ENCODE results near the gene CCDC9B. TPM values are rescaled to one million over a fixed set of nuclear protein-coding genes. Genes with fewer than 3 reads are reported as not detected.

Gene CCDC9B
- total RNA-seq, 2 donors from 2014 or later: 1.6 to 2.8 TPM

DNA sequence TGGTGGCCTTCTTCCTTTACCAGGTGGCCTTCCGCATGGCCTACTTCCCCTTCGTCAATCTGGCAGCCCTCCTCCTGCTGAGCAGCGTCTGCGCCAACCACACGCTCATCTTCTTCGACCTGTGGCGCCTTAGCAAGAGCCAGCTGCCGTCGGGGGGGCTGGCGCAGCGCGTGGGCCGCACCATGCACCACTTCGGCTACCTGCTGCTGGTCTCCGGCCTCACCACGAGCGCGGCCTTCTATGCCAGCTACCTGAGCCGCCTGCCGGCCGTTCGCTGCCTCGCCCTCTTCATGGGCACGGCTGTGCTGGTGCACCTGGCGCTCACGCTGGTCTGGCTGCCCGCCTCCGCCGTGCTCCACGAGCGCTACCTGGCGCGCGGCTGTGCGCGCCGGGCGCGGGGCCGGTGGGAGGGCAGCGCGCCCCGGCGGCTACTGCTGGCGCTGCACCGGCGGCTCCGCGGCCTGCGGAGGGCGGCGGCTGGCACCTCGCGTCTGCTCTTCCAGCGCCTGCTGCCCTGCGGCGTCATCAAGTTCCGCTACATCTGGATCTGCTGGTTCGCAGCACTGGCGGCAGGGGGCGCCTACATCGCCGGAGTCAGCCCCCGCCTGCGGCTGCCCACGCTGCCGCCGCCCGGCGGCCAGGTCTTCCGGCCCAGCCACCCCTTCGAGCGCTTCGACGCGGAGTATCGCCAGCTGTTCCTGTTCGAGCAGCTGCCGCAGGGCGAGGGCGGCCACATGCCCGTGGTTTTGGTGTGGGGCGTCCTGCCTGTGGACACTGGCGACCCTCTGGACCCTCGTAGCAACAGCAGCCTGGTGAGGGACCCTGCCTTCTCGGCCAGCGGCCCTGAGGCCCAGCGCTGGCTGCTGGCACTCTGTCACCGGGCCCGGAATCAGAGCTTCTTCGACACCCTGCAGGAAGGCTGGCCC, 27.2 kb upstream of the CCDC9B start:
- DNase-seq (ENCODE audit: low spot score in 2 of 2) (peak; percentile 87 to 90), ATAC-seq (peak; percentile 95 to 96)
- peak overlapping the region; percentile 44 to 50 for H3K27ac Mint-ChIP-seq
- H3K36me3 Mint-ChIP-seq: peaks cover 0 to 6% of the 10 kb centered on the region in 2 donors
- no peaks in the 10 kb centered on the region for H3K9me3 Mint-ChIP-seq

DNA sequence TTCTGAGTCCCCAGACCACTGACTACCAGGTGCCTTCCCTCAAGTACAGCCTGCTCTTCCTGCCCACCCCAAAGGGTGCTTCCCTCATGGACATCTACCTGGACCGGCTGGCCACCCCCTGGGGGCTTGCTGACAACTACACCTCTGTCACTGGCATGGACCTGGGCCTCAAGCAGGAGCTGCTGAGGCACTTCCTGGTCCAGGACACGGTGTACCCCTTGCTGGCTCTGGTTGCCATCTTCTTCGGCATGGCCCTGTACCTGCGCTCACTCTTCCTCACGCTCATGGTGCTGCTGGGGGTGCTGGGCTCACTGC, 26.6 kb upstream of the CCDC9B start:
- DNase-seq (ENCODE audit: low spot score in 2 of 2) (peak in 1 of 2 donors; percentile 21), ATAC-seq (no peak)
- H3K9me3 Mint-ChIP-seq: no peaks in the 10 kb centered on the region
- peak overlapping the region in 1 of 2 donors; percentile 50 for H3K27ac Mint-ChIP-seq
- H3K36me3 Mint-ChIP-seq: peaks cover 0 to 6% of the 10 kb centered on the region in 2 donors

DNA sequence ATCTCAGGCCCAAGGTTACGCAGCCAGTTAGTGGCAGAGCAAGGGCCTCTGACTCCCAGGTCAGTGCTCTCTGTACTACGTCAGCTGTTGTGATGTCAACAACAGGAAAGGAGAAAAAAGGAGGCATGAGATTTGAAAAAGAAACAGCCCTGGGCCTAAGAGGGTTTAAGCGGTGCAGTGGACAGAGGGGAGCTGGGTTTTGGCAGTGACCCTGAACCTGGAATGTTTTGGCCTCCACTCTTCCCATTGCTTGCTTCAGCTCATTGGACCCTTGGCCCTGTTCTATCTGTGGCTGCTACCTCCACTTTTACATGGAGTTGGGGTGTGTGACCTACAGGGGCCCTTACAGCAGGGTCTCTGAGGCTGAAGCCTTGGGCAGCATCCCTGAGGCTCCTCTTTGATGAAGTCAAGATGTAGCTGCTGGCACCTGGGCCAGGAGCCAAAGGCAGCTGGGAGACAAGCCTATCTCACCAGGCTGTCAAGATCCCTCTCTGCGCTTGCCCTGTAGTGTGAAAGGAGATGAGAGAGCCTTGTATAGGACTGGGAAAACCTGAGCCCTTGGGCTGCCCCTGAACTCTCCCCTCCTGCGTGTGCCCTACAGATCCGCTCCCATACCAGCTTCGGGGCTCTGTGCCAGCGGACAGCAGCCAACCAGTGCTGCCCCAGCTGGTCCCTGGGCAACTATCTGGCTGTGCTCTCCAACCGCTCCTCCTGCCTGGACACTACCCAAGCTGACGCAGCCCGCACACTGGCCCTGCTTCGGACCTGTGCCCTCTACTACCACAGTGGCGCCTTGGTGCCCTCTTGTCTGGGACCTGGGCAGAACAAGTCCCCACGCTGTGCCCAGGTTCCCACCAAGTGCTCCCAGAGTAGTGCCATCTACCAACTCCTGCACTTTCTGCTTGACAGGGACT, 26.0 kb upstream of the CCDC9B start:
- H3K9me3 Mint-ChIP-seq: no peaks in the 10 kb centered on the region
- DNase-seq (ENCODE audit: low spot score in 2 of 2) (no peak), ATAC-seq (no peak)
- peak overlapping the region in 1 of 2 donors; percentile 50 for H3K27ac Mint-ChIP-seq
- H3K36me3 Mint-ChIP-seq: peaks cover 0 to 6% of the 10 kb centered on the region in 2 donors

DNA sequence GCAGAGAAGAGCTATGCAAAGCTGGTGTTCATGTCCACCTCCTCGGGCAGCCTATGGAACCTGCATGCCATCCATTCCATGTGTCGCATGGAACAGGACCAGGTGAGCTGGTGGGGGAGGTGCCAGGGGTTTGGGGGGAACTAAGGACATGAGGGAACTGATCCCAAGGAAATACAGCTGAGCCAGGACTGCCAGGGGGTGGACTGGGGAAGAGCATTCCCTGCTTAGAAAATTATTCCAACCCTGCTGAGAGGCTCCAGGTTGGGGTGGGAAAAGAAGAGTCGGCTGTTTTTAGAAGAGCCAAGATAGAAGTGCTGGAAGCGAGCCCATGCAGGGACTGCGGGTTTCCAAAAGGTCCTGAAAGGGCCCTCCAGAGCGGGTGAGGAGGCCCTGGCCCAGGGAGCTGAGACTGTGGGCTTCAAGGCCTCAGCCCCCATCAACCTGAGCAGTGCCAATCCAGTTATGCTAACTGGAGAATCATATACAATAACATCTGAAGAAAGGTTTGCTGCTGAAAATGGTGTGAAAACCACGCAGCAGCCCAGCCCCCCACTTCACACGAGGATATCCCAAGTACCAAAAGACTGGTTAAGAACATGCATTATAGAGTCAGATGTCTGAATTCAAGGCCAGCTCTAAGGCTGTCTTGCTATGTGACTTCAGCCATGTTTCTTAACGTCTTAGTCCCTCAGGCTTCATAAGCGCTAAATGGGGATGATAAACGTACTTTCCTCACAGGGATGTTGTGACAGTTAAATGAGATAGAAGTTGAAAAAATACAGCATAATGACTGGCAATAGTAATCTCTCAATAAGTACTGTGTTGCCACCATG, 25.1 kb upstream of the CCDC9B start:
- Mint-ChIP-seq H3K27ac (no peak overlapping the region), H3K36me3 (peaks cover 0 to 6% of the 10 kb centered on the region in 2 donors), H3K9me3 (no peaks in the 10 kb centered on the region)
- ATAC-seq (no peak), DNase-seq (ENCODE audit: low spot score in 2 of 2) (no peak)

DNA sequence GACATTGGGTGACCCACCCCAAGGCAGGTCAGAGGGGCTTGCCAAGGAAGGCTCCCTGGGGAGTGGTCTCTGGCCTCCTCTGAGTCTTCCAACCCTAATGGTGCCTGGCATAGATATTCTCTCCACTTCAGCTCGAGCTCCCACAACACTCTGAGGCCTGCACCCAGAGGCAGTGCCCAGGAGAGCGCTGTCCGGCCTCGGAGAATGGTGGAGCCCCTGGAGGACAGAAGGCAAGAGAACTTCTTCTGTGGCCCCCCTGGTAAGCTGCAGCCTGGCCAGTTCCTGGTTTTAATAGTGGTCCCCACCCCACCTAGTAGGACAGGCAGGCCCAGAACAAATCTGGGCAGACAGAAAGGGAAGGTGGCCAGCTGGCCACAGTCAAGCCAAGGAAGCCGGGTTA, 24.3 kb upstream of the CCDC9B start:
- ATAC-seq: no peak
- H3K27ac Mint-ChIP-seq: no peak overlapping the region

DNA sequence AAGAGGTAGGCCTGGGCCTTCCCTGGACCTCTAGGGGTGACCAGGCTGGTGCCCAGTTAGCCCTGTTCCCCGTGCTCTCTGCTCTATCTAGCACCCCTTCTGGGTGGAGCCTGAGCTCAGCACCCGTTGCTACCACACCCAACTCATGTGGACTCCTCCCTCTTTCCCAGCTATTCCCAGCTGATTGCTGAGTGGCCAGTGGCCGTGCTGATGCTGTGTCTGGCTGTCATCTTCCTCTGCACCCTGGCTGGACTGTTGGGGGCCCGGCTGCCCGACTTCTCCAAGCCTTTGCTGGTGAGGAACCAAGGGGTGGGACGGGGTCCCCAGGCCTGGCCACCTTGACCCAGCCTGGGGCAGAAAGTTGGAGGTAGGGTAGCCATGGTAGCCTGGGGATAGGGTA, 23.5 kb upstream of the CCDC9B start:
- H3K9me3 Mint-ChIP-seq: no peaks in the 10 kb centered on the region
- no peak for ATAC-seq
- no peak overlapping the region for H3K27ac Mint-ChIP-seq
- DNase-seq (ENCODE audit: low spot score in 2 of 2): no peak
- H3K36me3 Mint-ChIP-seq: peaks cover 0 to 6% of the 10 kb centered on the region in 2 donors

More for the DNA sequence above, 24.3 kb upstream of the CCDC9B start:
- Mint-ChIP-seq H3K9me3 (no peaks in the 10 kb centered on the region), H3K36me3 (peaks cover 0 to 6% of the 10 kb centered on the region in 2 donors)
- DNase-seq (ENCODE audit: low spot score in 2 of 2): no peak

DNA sequence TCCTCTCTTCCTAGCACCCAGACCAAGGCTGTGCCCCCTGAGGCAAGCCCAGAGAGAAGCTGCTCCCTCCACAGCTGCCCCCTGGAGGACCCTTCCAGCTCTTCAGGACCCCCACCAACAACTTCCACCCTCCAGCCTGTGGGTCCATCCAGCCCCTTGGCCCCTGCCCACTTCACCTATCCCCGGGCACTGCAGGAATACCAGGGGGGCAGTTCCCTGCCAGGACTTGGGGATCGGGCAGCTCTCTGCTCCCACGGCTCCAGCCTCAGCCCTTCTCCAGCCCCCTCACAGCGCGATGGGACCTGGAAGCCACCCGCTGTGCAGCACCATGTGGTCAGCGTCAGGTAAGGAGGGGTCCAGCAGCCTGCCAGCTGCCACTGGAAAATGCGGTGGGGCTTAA, 22.9 kb upstream of the CCDC9B start:
- ATAC-seq (no peak), DNase-seq (ENCODE audit: low spot score in 2 of 2) (no peak)
- peak overlapping the region; percentile 14 to 15 for H3K27ac Mint-ChIP-seq
- H3K9me3 Mint-ChIP-seq: no peaks in the 10 kb centered on the region
- peaks cover 0 to 6% of the 10 kb centered on the region in 2 donors for H3K36me3 Mint-ChIP-seq

DNA sequence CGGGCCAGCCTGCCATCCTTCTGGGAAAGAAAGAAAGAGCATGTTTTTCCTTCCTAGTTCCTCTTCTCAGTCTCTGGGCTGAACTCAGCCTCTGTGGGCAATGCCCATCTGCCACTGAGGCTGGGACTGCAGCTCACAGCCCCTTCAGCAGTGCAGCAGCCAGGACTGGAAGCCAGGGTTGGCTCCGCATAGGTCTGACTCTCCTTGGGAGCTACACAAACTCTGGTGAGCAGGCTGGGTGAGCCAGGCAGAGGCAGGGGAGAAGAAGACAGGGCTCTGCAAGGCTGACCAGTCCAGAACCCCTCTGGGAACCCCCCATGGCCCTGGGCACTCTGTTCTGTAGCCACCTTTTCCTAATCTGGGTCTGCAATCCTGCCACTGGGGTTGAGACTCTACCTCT, 20.9 kb upstream of the CCDC9B start:
- no peak overlapping the region for H3K27ac Mint-ChIP-seq
- no peaks in the 10 kb centered on the region for H3K36me3 Mint-ChIP-seq
- ATAC-seq (no peak), DNase-seq (ENCODE audit: low spot score in 2 of 2) (no peak)
- H3K9me3 Mint-ChIP-seq: no peaks in the 10 kb centered on the region

DNA sequence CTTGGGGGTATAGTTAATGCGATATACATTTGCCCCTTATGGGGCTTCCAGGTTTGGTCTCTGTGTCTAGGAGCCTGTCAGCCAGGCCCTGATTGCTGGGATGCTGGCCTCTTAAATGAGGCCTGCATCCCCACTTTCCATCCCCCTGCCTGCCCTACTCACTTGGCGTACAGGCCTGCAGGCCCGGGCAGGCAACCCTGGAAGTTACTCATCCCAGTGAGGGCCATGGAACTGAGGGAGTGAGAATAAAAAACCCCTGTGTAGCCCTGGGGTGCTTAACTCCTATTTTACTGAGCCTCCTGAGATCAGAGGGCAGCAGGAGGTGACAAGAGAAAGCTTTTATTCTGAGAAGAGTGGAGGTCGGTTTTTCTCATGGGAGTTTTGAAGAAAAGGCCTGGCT, 19.3 kb upstream of the CCDC9B start:
- Mint-ChIP-seq H3K27ac (no peak overlapping the region), H3K9me3 (no peaks in the 10 kb centered on the region), H3K36me3 (no peaks in the 10 kb centered on the region)
- ATAC-seq: no peak
- no peak for DNase-seq (ENCODE audit: low spot score in 2 of 2)

DNA sequence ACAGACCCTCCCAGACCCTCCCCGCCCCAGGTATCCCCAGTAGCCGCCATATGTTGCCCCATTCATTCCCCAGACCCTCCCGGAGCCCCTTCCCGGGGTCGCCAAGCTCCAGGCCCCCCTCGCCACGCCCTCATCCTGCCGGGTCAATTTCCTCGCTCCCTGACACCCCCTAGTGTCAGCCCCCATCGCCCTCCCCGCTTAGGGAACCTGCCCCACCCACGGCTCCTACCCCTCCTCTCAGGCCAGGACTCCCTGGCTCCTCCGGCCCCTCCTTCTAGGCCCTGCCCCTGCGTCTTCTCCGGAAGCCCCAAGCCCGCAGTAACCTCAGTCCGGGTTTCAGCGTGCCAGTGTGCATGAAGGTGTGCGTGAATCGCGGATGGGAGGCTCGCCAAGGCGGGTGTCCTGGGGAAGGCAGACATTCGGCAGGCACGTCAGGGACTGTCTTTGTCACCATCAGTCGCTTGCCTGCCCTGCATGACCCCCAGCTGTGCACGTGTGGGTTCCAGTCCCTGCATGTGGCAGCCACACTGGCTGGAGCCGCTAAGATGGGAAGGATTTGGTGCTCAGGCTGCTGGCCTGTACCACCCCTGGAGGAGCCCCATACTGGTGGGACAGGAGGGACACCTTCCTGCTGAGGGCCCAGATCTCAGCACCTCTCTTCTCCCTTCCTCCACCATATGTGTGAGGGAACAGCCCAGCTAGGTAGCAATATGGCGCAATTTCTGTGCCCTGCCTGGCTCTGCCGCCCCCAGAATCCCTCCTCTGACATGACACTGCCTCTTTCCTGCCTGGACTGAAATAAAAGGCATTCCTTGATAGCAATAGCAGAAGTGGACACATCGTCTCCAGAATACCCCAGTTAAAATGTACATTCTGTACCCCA, 18.0 kb upstream of the CCDC9B start:
- H3K36me3 Mint-ChIP-seq: no peaks in the 10 kb centered on the region
- ATAC-seq (peak; percentile 41 to 53), DNase-seq (ENCODE audit: low spot score in 2 of 2) (no peak)
- H3K9me3 Mint-ChIP-seq: no peaks in the 10 kb centered on the region
- H3K27ac Mint-ChIP-seq: no peak overlapping the region

DNA sequence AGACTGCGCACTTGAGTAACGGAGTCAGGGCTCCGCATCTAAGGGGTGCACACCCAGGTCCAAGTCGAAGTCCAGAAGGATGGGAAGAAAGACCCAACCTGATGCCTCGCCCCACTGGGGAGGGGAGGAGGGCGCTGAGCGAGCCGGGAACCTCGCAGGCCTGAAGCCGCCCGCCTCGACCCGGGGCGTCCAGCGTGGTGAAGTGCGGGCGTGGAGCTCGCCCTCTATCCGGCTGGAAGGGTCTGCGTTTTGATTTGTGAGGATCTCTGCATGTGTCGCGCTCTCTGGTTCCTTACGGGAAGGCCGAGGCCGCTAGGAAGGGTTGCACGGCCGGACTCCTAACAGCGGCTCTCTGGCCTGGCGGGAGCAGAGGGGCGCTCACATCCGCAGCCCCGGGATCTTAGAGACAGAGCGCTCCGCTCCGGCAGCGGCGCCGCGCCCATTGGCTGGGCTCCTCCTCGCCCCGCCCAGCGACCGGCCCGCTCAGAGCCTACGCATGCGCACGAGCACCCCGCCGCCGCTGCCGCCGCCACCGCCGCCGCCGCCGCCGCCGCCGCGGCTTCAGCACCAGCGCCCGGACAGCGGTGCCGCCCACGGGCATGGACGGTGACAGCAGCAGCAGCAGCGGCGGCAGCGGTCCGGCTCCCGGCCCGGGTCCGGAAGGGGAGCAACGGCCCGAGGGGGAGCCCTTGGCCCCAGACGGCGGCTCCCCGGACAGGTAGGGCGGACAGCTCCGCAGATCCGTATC, 17.2 kb upstream of the CCDC9B start, which contains the start of gene DISP2:
DISP2 (plus strand) TSS at position 497 of the 748 bp plus-strand sequence; CDS start at position 600, 103 bp downstream.
- ATAC-seq (peak; percentile 92 to 97), DNase-seq (ENCODE audit: low spot score in 2 of 2) (peak; percentile 93 to 95)
- Mint-ChIP-seq H3K27ac (no peak within 1 kb of the TSS), H3K9me3 (no peaks in the 10 kb centered on the region), H3K36me3 (no peaks in the 10 kb centered on the region)

DNA sequence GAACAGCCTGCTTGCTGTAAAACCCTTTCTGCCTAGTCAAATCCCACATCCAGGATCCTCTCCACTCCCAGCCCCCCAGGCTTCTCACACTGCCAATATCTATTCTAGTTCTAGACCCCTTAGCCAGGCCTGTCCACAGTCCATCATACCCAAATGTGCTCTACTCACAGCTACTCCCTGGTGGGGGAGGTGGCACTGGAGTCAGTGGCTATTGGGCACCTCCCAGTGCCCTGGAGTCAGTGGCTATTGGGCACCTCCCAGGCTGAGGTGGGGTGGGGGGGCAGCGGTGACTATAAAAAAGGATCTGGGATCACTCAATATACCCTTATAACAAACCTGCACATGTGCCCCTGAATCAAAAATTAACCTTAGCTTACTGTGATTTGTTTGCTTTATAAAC, 16.5 kb upstream of the CCDC9B start:
- Mint-ChIP-seq H3K27ac (no peak overlapping the region), H3K9me3 (no peaks in the 10 kb centered on the region), H3K36me3 (no peaks in the 10 kb centered on the region)
- DNase-seq (ENCODE audit: low spot score in 2 of 2) (no peak), ATAC-seq (no peak)

DNA sequence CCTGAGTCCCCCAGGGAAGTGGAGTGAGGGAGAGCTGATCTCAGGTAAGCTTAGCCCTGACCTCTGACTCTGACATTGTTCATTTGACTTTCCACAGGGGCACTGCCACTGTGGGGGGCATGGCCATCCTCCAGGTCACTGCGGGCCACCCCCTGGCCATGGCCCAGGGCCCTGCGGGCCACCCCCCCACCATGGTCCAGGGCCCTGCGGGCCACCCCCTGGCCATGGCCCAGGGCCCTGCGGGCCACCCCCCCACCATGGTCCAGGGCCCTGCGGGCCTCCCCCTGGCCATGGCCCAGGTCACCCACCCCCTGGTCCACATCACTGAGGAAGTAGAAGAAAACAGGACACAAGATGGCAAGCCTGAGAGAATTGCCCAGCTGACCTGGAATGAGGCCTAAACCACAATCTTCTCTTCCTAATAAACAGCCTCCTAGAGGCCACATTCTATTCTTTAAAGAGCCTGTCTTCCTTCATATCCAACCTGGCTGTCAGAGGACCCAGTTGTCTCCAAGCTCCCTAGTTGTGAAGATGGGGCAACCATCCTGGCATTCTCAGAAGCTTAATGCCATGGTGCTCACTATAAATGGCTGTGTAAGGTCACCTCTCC, 15.3 kb upstream of the CCDC9B start:
- no peaks in the 10 kb centered on the region for H3K9me3 Mint-ChIP-seq
- H3K36me3 Mint-ChIP-seq: no peaks in the 10 kb centered on the region
- no peak for DNase-seq (ENCODE audit: low spot score in 2 of 2)
- H3K27ac Mint-ChIP-seq: no peak overlapping the region
- no peak for ATAC-seq

DNA sequence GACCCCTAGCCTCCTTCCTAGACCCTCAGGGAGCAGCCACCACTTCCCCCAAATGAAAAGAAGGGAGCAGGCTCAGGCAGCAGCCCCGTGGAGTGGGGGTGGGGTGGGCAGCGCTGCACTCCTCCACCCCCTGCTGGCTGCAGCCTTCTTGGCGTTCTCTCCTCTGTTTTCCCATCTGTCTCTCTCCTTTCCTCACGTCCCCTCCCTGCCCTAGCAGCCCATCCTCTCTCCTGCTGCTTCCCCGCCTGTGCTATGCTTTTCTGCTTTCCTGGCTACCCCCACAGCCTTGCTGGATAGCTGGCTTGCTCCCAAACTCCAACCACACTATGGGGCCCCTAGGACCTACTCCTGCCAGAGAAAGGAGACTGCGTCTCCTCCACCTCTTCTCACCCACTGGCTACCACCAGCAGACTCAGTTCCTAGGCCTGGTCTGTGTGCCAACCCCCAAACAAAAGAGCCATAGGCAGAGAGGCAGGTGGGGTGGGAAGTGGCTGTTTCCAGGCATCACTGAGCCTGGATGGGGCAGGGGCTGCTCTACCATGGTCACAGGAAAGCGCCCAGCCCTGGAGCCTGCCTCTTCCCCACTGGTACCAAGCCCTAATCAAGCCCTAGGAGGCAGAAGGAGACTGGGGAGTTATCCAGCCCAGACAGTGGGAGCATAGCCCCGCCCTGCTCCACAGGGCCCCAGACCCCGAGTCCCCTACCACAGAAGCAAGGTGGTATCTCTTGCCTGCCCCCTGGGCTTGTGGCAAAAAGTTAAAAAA, 13.9 kb upstream of the CCDC9B start:
- ATAC-seq: no peak
- DNase-seq (ENCODE audit: low spot score in 2 of 2): no peak
- H3K36me3 Mint-ChIP-seq: no peaks in the 10 kb centered on the region
- H3K27ac Mint-ChIP-seq: no peak overlapping the region
- H3K9me3 Mint-ChIP-seq: no peaks in the 10 kb centered on the region

Data from activated naive CD4-positive, alpha-beta T cell treated with anti-CD3 and anti-CD28 coated beads, Interleukin-2, amount 50 U/mL, for 72 hours (primary cell).